Adrenal gland (tissue), 5 donors: ENCODE data around the gene HJV.

Experiments used
- POLR2A ChIP-seq, 2 donors: fragments of 450-650 bp; IDR thresholded peaks; one replicate each; pipeline ENCODE4 v1.6.1; 2017; ENCODE audit warnings: antibody characterized with exemption in 2 of 2, mild to moderate bottlenecking in 2 of 2, moderate library complexity in 1 of 2
- TF ChIP-seq, protein P1 (sequence below), 6 experiments: fragments of 450-650 bp in 4 of 6; fragments of 200-600 bp in 2 of 6; sonication (generic) in 1 of 6; IDR thresholded peaks; 1 replicate in 5 of 6; 2 replicates in 1 of 6; pipeline versions ENCODE4 v1.5.1 to v1.8.0; 2016 to 2021; ENCODE audit warnings: antibody characterized with exemption in 6 of 6, mild to moderate bottlenecking in 2 of 6, moderate library complexity in 1 of 6
- donor health status: DM: no; HTN: no; CAD: no.

DNA sequence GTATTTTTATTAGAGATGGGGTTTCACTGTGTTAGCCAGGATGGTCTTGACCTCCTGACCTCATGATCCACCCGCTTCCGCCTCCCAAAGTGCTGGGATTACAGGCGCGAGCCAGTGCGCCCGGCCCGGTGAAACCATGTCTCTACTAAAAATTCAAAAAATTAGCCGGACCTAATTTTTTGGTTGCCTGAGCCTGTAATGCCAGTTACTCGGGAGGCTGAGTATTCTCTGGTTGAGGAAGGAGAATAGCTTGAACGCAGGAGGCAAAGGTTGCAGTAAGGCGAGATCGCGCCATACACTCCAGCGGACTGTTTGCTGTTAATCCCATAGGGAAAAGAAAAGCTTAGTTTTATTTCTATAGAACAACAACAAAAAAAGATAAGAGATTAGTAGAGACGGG lies 29.9 kb upstream of the HJV start:
- TF ChIP-seq, protein P1, sequence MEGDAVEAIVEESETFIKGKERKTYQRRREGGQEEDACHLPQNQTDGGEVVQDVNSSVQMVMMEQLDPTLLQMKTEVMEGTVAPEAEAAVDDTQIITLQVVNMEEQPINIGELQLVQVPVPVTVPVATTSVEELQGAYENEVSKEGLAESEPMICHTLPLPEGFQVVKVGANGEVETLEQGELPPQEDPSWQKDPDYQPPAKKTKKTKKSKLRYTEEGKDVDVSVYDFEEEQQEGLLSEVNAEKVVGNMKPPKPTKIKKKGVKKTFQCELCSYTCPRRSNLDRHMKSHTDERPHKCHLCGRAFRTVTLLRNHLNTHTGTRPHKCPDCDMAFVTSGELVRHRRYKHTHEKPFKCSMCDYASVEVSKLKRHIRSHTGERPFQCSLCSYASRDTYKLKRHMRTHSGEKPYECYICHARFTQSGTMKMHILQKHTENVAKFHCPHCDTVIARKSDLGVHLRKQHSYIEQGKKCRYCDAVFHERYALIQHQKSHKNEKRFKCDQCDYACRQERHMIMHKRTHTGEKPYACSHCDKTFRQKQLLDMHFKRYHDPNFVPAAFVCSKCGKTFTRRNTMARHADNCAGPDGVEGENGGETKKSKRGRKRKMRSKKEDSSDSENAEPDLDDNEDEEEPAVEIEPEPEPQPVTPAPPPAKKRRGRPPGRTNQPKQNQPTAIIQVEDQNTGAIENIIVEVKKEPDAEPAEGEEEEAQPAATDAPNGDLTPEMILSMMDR (IDR thresholded peaks at IDR 0.05), result no peak
- TF ChIP-seq POLR2A (IDR thresholded peaks at IDR 0.05), result no peak
